ENCODE data around the gene SNX30. TPM values are rescaled to one million over a fixed set of nuclear protein-coding genes. Genes with fewer than 3 reads are reported as not detected.

The SNX30 gene
- total RNA-seq, 2 donors from 2014 or later = 5.0 to 5.7 TPM

DNA sequence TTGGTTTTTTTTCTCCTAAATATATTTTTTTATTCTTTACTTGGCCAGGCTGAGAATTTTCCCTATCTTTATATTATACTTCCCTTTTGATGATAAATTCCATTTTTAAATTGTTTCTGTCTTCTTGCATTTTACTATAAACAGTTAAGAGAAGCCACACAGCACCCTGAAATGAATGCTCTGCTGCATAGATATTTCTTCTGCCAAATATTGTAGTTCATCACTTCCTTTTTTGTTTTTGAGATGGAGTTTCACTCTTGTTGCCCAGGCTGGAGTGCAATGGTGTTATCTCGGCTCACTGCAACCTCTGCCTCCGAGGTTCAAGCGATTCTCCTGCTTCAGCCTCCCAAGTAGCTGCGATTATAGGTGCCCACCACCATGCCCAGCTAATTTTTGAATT lies 24.1 kb upstream of the SNX30 start:
- no peaks in the 10 kb centered on the region for H3K27me3 ChIP-seq
- no peaks in the 10 kb centered on the region for H3K4me1 ChIP-seq
- DNase-seq (ENCODE audit: low spot score) = no peak
- H3K36me3 ChIP-seq = no peaks in the 10 kb centered on the region
- H3K9me3 ChIP-seq = no peaks in the 10 kb centered on the region
- H3K27ac ChIP-seq = no peak overlapping the region
- TF ChIP-seq, protein P1, sequence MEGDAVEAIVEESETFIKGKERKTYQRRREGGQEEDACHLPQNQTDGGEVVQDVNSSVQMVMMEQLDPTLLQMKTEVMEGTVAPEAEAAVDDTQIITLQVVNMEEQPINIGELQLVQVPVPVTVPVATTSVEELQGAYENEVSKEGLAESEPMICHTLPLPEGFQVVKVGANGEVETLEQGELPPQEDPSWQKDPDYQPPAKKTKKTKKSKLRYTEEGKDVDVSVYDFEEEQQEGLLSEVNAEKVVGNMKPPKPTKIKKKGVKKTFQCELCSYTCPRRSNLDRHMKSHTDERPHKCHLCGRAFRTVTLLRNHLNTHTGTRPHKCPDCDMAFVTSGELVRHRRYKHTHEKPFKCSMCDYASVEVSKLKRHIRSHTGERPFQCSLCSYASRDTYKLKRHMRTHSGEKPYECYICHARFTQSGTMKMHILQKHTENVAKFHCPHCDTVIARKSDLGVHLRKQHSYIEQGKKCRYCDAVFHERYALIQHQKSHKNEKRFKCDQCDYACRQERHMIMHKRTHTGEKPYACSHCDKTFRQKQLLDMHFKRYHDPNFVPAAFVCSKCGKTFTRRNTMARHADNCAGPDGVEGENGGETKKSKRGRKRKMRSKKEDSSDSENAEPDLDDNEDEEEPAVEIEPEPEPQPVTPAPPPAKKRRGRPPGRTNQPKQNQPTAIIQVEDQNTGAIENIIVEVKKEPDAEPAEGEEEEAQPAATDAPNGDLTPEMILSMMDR (IDR thresholded peaks at IDR 0.05) = no peak
- no peak overlapping the region for H3K4me3 ChIP-seq

- Histone ChIP-seq H3K9me3 (no peaks in the 10 kb centered on the region), H3K4me1 (no peaks in the 10 kb centered on the region), H3K27me3 (no peaks in the 10 kb centered on the region), H3K36me3 (no peaks in the 10 kb centered on the region), H3K27ac (no peak overlapping the region), H3K4me3 (no peak overlapping the region)
- no peak for DNase-seq (ENCODE audit: low spot score)
- TF ChIP-seq, protein P1 (IDR thresholded peaks at IDR 0.05) = no peak
These were observed 22.2 kb upstream of the SNX30 start for GRCh38 chr9:112728401-112728800.

- TF ChIP-seq, protein P1 (IDR thresholded peaks at IDR 0.05) = no peak
- H3K27ac ChIP-seq = no peak overlapping the region
- H3K4me3 ChIP-seq = no peak overlapping the region
- H3K4me1 ChIP-seq = no peaks in the 10 kb centered on the region
- H3K36me3 ChIP-seq = no peaks in the 10 kb centered on the region
- no peak for DNase-seq (ENCODE audit: low spot score)
- H3K27me3 ChIP-seq = no peaks in the 10 kb centered on the region
- H3K9me3 ChIP-seq = no peaks in the 10 kb centered on the region
These were observed 18.6 kb upstream of the SNX30 start for GRCh38 chr9:112731971-112732370.

DNA sequence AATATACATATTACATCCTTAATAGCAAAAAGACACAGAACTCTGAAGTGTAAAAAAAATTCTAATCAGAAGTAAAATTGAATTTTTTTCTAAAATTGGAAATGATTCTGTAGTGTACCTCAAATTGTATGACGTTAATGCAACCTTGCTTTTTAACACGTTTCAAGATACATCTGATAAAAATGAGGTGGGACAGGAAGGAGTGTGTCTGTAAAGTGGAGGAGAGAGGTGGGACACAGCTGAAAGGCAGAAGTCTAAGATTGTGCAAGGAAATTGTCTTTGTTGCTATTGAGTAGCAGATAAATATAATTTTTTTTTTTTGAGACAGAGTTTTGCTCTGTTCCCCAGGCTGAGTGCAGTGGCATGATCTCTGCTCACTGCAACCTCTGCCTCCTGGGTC lies 15.7 kb upstream of the SNX30 start:
- TF ChIP-seq, protein P1 (IDR thresholded peaks at IDR 0.05) = no peak
- Histone ChIP-seq H3K4me1 (no peaks in the 10 kb centered on the region), H3K27ac (no peak overlapping the region), H3K36me3 (no peaks in the 10 kb centered on the region), H3K4me3 (no peak overlapping the region), H3K27me3 (no peaks in the 10 kb centered on the region), H3K9me3 (no peaks in the 10 kb centered on the region)
- DNase-seq (ENCODE audit: low spot score) = no peak

GRCh38 chr9:112743216-112743836 lies 7.2 kb upstream of the SNX30 start:
- TF ChIP-seq, protein P1 (IDR thresholded peaks at IDR 0.05) = no peak
- Histone ChIP-seq H3K4me1 (no peaks in the 10 kb centered on the region), H3K36me3 (no peaks in the 10 kb centered on the region), H3K9me3 (no peaks in the 10 kb centered on the region), H3K4me3 (no peak overlapping the region), H3K27ac (no peak overlapping the region), H3K27me3 (no peaks in the 10 kb centered on the region)
- DNase-seq (ENCODE audit: low spot score) = no peak

GRCh38 chr9:112744177-112744576 lies 6.4 kb upstream of the SNX30 start:
- no peak overlapping the region for H3K27ac ChIP-seq
- H3K27me3 ChIP-seq = no peaks in the 10 kb centered on the region
- H3K4me3 ChIP-seq = no peak overlapping the region
- TF ChIP-seq, protein P1 (IDR thresholded peaks at IDR 0.05) = no peak
- no peaks in the 10 kb centered on the region for H3K9me3 ChIP-seq
- H3K4me1 ChIP-seq = no peaks in the 10 kb centered on the region
- H3K36me3 ChIP-seq = no peaks in the 10 kb centered on the region
- no peak for DNase-seq (ENCODE audit: low spot score)

Measured in right atrium auricular region (tissue), 2 donors.